Activated CD4-positive, alpha-beta memory T cell treated with anti-CD3 and anti-CD28 coated beads for 36 hours (primary cell): ENCODE data around the gene GUSB. TPM values are rescaled to one million over a fixed set of nuclear protein-coding genes. Genes with fewer than 3 reads are reported as not detected.
A peak's percentile ranks its signal among the peaks of the same experiment; 100 is the strongest.
"Not testable (repeated sequence)": the region's sequence is repeated elsewhere in the genome, so short reads cannot be mapped to it uniquely, and the experiment has no call there.

Experiments
- CTCF ChIA-PET: fragments of 350-600 bp; sonication (Branson Sonifier 250); formaldehyde crosslinking; loops from one replicate; lab custom pipeline; 2021; ENCODE audit warnings: antibody characterized with exemption, inconsistent platforms; lab: Charles Lee
- POLR2A ChIA-PET: fragments of 350-600 bp; sonication (Branson Sonifier 250); formaldehyde crosslinking; loops from one replicate; lab custom pipeline; 2021; ENCODE audit warnings: antibody characterized with exemption; lab: Charles Lee
- DNase-seq: peaks from one replicate; pipeline ENCODE4 v3.0.0-alpha.2; 2020
- H3K27ac Mint-ChIP-seq: one replicate; pipeline ENCODE4 v1.8.0; 2021; ENCODE audit warnings: mixed read lengths
- H3K27me3 Mint-ChIP-seq: one replicate; pipeline ENCODE4 v1.8.0; 2021; ENCODE audit warnings: mixed read lengths
- H3K36me3 Mint-ChIP-seq: one replicate; pipeline ENCODE4 v1.8.0; 2021; ENCODE audit warnings: mixed read lengths
- H3K4me1 Mint-ChIP-seq: one replicate; pipeline ENCODE4 v1.8.0; 2021; ENCODE audit warnings: low read depth, mixed read lengths
- H3K4me3 Mint-ChIP-seq: one replicate; pipeline ENCODE4 v1.8.0; 2021; ENCODE audit warnings: mild to moderate bottlenecking, mixed read lengths
- H3K9me3 Mint-ChIP-seq: one replicate; pipeline ENCODE4 v1.8.0; 2021; ENCODE audit warnings: mixed read lengths
- intact Hi-C: fragments of 100-400 bp; cut with micrococcal nuclease; formaldehyde crosslinking; loops from one replicate; pipeline ENCODE4 v1.15.1; 2023
- total RNA-seq, 2 experiments: library from RNA; stranded (reverse); gene quantifications; one replicate each; pipeline ENCODE4 v1.2.3, GENCODE V29; 2021

Gene GUSB
- 10 to 100 TPM; 53.1 to 56.6 TPM for total RNA-seq

DNA sequence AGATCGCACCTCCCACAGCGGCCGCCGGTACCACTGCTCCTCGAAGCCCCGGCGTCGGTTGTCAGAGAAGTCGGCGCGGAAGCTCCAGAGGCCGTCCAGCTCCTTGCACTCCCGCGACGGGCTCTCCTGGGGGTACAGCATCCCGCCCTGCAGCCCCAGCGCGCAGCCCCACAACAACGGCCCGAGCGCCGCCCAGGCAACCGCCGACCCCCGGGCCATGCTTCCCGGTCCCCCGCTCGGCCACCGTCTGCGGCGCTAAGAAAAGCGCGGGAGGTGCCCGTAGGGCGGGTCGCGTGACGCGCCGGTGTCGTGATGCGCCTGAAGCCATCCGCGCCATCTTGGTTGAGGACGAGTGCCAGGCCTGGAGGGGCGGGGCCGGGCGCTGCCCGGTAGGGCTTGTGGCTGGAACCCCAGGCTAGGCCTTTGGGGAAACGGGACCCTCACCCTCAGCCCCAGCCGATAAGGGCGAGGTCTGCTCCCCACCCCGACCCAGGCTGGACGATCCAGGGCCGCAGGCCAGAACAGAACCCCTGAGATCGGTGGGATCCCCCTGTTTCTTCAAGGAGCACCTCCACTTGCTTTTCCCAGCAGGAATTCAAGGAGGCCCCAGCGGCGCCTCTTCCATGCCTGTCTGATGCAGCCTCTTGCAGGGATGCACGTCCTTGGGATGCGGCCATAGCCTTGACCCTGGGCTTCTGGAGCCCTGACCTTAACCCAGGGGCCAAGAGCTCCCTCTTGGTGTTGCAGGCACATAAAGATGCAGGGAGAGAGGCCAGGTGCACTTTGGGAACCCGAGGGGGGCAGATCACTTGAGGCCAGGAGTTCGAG is at the start of gene GUSB:
TSS of gene GUSB (minus strand) at position 249 of the 828 bp plus-strand sequence. CDS start at position 219, 30 bp downstream.
- peaks cover 10% of the 10 kb centered on the region for H3K36me3 Mint-ChIP-seq
- H3K27me3 Mint-ChIP-seq: no peaks in the 10 kb centered on the region
- ChIA-PET POLR2A (interaction anchor here (0.7 to 1.1 kb wide), 2 partner anchors 93 to 878 kb away, joined by 3 read pairs; no protein-coding TSS in a partner anchor), CTCF (interaction anchor here (0.7 kb wide), 1 partner anchor 208 kb away, joined by 3 read pairs; no protein-coding TSS in a partner anchor)
- intact Hi-C loops: loop anchor here (2.0 to 10.0 kb wide), 7 partner anchors 95 to 510 kb away; partner anchors contain the start of genes ASL, CRCP and VKORC1L1
- H3K27ac Mint-ChIP-seq: peak within 1 kb of the TSS; percentile 90
- peaks cover 11% of the 10 kb centered on the region for H3K4me1 Mint-ChIP-seq
- no peaks in the 10 kb centered on the region for H3K9me3 Mint-ChIP-seq
- peak; percentile 93 for DNase-seq
- H3K4me3 Mint-ChIP-seq: peak within 1 kb of the TSS; percentile 86

DNA sequence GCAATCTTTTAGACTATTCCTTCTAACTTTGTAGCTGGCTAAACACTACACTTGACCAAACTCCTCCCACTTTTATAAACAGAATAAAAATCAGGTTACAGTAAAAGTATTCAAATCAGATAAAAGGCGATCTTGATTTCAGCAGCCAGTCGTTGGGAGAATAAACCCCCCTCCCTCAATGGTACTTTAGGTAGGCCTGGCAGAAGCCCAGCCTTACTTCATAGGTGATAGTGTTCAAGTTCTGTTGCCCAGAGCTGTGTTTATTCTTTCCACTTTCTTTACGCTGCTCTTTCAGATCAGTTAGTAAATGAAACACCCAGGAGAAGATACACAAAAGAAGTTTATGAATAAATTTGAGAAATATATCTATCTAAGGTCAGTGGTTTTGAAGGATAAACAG is 46.3 kb upstream of the GUSB start:
- POLR2A ChIA-PET, H3K36me3 Mint-ChIP-seq, H3K4me1 Mint-ChIP-seq, H3K4me3 Mint-ChIP-seq, H3K9me3 Mint-ChIP-seq, H3K27me3 Mint-ChIP-seq, intact Hi-C loops, H3K27ac Mint-ChIP-seq, DNase-seq: not testable (repeated sequence)
- CTCF ChIA-PET: interaction anchor here (0.6 kb wide), 1 partner anchor 176 kb away, joined by 3 read pairs; the partner anchor contains the start of gene TPST1

DNA sequence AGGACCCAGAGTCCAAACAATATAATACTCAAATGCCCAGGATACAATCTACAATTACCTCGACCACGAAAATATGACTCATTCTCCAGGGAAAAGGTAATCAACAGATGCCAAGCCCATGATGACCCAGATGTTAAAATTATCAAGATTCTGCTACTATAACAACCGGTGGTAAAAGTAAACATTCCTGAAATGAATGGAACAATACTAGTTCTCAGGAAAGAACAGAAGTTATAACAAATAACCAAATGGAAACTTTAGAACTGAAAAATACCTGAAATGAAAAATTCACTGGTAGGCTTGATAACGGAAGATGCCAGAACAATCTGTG is 34.1 kb upstream of the GUSB start:
- Mint-ChIP-seq H3K4me3 (no peak overlapping the region), H3K36me3 (no peaks in the 10 kb centered on the region), H3K27ac (no peak overlapping the region), H3K4me1 (no peaks in the 10 kb centered on the region), H3K27me3 (peaks cover 7% of the 10 kb centered on the region), H3K9me3 (no peaks in the 10 kb centered on the region)
- ChIA-PET CTCF (interaction anchor here (1.6 kb wide), 1 partner anchor 15 kb away, joined by 3 read pairs; no protein-coding TSS in a partner anchor), POLR2A (no interaction called here)
- no peak for DNase-seq
- intact Hi-C loops: no loop called here

DNA sequence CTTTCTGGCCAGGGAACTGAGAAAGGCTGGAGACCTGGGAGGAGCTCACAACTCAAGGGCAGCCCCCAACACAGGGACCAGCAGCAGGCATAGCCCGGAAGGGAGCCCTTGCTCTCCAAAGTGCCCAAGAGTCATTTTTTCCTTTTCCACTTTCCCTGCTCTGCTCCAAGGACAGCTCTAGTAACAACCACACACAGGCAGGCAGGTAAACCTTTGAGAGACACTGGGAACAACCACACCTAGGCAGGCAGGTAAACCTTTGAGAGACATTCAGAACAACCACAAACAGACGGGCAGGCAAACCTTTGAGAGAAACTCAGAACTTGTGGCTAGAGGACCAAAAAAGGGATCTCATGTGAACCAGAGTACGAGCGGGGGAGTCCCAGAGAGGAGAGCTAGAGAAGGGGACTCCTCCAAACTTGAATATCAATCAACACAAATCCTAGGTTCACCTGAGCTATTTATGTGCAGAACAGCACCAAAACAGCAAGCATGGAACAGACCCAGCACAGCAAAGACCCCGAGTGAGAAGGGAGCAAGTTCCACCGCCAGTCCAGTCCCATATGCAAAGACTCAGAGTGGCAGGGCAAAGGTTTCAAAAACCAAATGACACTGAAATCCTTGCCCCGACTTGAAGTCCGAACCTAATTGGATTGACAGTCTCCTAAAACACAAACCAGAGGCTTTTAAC is 33.6 kb upstream of the GUSB start:
- Mint-ChIP-seq H3K36me3 (no peaks in the 10 kb centered on the region), H3K4me1 (no peaks in the 10 kb centered on the region), H3K27ac (no peak overlapping the region), H3K4me3 (no peak overlapping the region), H3K27me3 (peaks cover 7% of the 10 kb centered on the region), H3K9me3 (no peaks in the 10 kb centered on the region)
- intact Hi-C loops: no loop called here
- POLR2A ChIA-PET: no interaction called here
- DNase-seq: no peak
- CTCF ChIA-PET: interaction anchor here (1.6 kb wide), 1 partner anchor 16 kb away, joined by 3 read pairs; no protein-coding TSS in a partner anchor

DNA sequence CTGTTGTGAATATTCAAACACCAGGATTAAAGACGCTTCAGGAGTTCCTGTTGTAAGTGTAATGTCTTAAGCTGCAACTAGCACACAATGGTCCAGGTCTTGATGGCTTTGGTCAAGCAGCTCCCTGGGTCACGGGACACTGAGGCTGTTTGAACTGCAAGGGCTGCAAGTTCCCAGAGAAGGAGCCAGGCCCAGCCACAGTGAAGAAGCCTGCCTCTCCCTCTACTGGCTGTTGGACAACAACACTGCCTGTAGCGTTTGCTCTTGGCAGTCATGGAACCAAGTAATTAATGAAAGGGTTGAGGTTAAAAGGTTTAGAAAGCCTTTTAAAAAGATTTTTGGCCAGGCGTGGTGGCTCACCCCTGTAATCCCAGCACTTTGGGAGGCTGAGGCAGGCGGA is 31.9 kb upstream of the GUSB start:
- no peaks in the 10 kb centered on the region for H3K4me1 Mint-ChIP-seq
- H3K36me3 Mint-ChIP-seq: no peaks in the 10 kb centered on the region
- intact Hi-C loops: no loop called here
- DNase-seq: no peak
- no peak overlapping the region for H3K27ac Mint-ChIP-seq
- H3K27me3 Mint-ChIP-seq: peaks cover 7% of the 10 kb centered on the region
- ChIA-PET CTCF (no interaction called here), POLR2A (no interaction called here)
- no peak overlapping the region for H3K4me3 Mint-ChIP-seq
- no peaks in the 10 kb centered on the region for H3K9me3 Mint-ChIP-seq

DNA sequence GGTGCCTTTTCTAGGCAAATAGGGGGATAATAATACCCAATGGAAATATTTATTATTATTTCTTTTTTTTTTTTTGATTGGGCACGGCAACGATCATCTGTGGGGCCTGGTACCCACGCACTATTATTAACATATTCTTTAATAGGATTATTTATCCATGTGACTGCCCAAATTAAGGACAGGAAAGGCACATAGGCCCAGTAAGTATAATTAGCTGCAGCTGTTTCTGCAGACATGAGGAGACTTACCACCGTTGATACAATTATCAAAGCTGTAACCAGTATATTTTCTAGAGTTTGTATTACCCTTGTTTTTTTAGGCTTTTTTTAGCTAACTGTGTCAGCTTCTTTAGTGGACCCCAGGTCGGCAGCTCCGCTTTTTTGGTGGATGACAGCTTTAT is 25.2 kb upstream of the GUSB start:
- ChIA-PET CTCF (no interaction called here), POLR2A (no interaction called here)
- H3K27me3 Mint-ChIP-seq: no peaks in the 10 kb centered on the region
- no peak overlapping the region for H3K4me3 Mint-ChIP-seq
- intact Hi-C loops: no loop called here
- H3K4me1 Mint-ChIP-seq: no peaks in the 10 kb centered on the region
- DNase-seq: no peak
- no peak overlapping the region for H3K27ac Mint-ChIP-seq
- H3K9me3 Mint-ChIP-seq: no peaks in the 10 kb centered on the region
- no peaks in the 10 kb centered on the region for H3K36me3 Mint-ChIP-seq

DNA sequence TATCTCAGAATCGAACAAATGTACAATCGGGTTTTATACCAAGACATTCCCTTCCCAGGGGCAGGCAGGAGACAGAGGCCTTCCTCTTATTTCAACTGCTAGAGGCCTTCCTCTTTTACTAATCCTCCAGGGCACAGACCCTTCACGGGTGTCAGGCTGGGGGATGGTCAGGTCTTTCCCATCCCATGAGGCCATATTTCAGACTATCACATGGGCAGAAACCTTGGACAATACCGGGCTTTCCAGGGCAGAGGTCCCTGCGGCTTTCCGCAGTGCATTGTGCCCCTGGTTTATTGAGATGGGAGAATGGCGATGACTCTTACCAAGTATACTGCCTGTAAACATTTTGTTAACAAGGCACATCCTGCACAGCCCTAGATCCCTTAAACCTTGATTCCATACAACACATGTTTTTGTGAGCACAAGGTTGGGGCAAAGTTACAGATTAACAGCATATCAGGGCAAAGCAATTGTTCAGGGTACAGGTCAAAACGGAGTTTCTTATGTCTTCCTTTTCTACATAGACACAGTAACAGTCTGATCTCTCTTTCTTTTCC is 23.2 kb upstream of the GUSB start:
- DNase-seq, H3K4me3 Mint-ChIP-seq, H3K27me3 Mint-ChIP-seq, intact Hi-C loops, H3K27ac Mint-ChIP-seq, H3K36me3 Mint-ChIP-seq, H3K9me3 Mint-ChIP-seq, H3K4me1 Mint-ChIP-seq, POLR2A ChIA-PET, CTCF ChIA-PET: not testable (repeated sequence)

DNA sequence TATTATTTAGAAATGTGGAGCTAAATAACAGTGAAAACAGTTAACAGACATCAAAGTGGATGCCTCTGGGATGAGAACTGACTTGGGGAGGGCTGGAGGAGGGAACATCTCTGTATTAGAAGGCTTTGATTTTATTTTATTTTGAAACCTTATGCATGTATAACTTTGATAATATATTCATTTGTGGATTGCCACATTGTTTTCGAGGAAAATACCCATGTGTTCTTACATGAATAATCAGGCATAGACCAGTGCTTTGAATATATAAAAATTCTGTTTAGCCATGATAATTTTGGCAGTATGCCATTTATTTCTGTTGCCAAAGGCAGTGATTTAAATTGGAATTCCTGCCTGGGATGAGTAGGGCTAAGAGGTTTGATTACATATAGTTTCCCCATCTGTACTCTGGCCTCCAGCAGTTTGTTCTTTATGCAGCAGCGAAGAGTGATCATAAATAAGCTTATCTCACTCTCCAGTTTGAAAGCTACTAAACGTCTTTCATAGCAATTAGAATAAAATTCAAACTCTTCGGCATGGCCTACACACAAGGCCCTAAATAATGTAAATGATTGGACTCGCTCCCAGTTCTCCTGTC is 18.9 kb upstream of the GUSB start:
- H3K9me3 Mint-ChIP-seq, H3K36me3 Mint-ChIP-seq, intact Hi-C loops, H3K27me3 Mint-ChIP-seq, H3K4me1 Mint-ChIP-seq, DNase-seq, H3K27ac Mint-ChIP-seq, H3K4me3 Mint-ChIP-seq, POLR2A ChIA-PET: not testable (repeated sequence)
- CTCF ChIA-PET: interaction anchor here (0.5 kb wide), 1 partner anchor 30 kb away, joined by 3 read pairs; no protein-coding TSS in a partner anchor

DNA sequence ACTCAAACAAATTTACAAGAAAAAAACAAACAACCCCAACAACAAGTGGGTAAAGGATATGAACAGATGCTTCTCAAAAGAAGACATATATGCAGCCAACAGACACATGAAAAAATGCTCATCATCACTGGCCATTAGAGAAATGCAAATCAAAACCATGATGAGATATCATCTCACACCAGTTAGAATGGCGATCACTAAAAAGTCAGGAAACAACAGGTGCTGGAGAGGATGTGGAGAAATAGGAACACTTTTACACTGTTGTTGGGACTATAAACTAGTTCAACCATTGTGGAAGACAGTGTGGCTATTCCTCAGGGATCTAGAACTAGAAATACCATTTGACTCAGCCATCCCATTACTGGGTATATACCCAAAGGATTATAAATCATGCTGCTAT is 13.0 kb upstream of the GUSB start:
- H3K27me3 Mint-ChIP-seq, intact Hi-C loops, H3K9me3 Mint-ChIP-seq, H3K4me3 Mint-ChIP-seq, H3K36me3 Mint-ChIP-seq, H3K4me1 Mint-ChIP-seq, H3K27ac Mint-ChIP-seq, CTCF ChIA-PET, DNase-seq, POLR2A ChIA-PET: not testable (repeated sequence)

DNA sequence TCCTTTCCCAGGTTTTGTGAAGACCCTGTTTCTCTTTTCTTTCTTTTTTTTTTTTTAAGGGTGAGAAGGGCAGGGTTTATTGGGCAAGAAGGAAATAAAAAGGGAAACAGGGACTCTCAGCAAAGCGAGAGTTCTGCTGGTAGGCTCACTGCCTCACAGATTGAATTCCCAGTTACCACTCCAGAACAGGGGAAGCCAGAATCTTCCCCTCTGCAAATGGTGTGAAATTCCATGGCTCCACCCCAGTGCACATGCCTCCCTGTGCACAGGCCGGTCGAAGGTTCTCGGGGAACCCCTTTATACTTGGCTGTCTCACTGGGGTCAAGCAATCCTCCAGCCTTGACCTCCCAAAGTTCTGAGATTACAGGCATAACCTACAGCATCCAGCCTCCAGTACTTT is 10.5 kb upstream of the GUSB start:
- intact Hi-C loops: no loop called here
- Mint-ChIP-seq H3K27me3 (no peaks in the 10 kb centered on the region), H3K9me3 (no peaks in the 10 kb centered on the region), H3K4me3 (no peak overlapping the region), H3K4me1 (no peaks in the 10 kb centered on the region), H3K36me3 (no peaks in the 10 kb centered on the region), H3K27ac (no peak overlapping the region)
- ChIA-PET POLR2A (no interaction called here), CTCF (no interaction called here)
- DNase-seq: no peak

DNA sequence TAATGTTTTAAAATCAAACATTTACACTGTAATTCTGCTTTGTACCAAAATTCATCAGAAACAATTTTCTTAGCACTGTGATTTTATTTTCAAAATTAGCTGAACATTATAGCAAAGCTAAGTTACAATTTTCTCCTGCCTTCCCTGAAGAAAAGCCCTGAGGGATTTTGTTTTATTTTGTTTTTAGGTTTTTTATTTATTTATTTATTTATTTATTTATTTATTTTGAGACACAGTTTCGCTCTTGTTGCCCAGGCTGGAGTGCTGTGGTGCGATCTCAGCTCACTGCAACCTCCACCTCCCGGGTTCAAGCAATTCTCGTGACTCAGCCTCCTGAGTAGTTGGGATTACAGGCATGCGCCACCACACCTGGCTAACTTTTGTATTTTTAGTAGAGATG is 9.8 kb upstream of the GUSB start:
- H3K27ac Mint-ChIP-seq, DNase-seq, H3K9me3 Mint-ChIP-seq, H3K4me1 Mint-ChIP-seq, H3K27me3 Mint-ChIP-seq, intact Hi-C loops, H3K36me3 Mint-ChIP-seq, CTCF ChIA-PET, H3K4me3 Mint-ChIP-seq, POLR2A ChIA-PET: not testable (repeated sequence)

DNA sequence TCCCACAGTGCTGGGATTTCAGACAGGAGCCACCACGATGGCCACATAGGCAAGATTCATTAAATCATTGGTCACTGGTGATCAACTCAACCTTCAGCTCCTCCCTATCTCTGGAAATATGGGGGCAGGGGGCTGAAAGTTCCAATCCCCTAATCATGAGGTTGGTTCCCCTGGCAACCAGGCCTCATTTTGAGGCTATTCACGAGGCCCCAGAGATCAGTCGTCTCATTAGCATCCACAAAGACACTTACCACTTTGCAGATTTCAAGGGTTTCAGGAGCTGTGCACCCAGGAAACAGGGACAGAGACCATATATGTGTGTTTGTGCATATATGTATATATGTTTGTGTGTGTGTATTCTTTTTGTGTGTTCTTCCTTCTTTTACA is 7.7 kb upstream of the GUSB start:
- intact Hi-C loops: loop anchor here (10.0 kb wide), 1 partner anchor 265 kb away; no protein-coding TSS in a partner anchor
- ChIA-PET CTCF (no interaction called here), POLR2A (no interaction called here)
- Mint-ChIP-seq H3K27me3 (no peaks in the 10 kb centered on the region), H3K36me3 (no peaks in the 10 kb centered on the region), H3K27ac (no peak overlapping the region), H3K4me3 (no peak overlapping the region), H3K4me1 (no peaks in the 10 kb centered on the region), H3K9me3 (no peaks in the 10 kb centered on the region)
- no peak for DNase-seq
